Prostate gland (tissue), 2 donors: ENCODE measurements around the gene UNC5A. TPM values are rescaled to one million over a fixed set of nuclear protein-coding genes. Genes with fewer than 3 reads are reported as not detected.

Experiments
- DNase-seq: peaks from one replicate; pipeline ENCODE4 v3.0.0-alpha.2; 2019; ENCODE audit warnings: low spot score
- H3K27ac ChIP-seq, 2 donors: fragments of 200-600 bp; sonication (generic); 2 replicates each; pipeline ENCODE4 v1.5.1; 2017 to 2019
- H3K27me3 ChIP-seq: fragments of 200-600 bp; sonication (generic); replicated peaks from 2 replicates; pipeline ENCODE4 v1.5.1; 2019; ENCODE audit not compliant: insufficient read depth
- H3K36me3 ChIP-seq, 2 donors: fragments of 200-600 bp; sonication (generic); 1 replicate in 1 of 2; 2 replicates in 1 of 2; pipeline versions ENCODE4 v1.5.1 to v1.8.1; 2017 to 2019
- H3K4me1 ChIP-seq: fragments of 200-600 bp; sonication (generic); replicated peaks from 2 replicates; pipeline ENCODE4 v1.5.1; 2019
- H3K4me3 ChIP-seq, 2 donors: fragments of 200-600 bp; sonication (generic); 2 replicates each; pipeline ENCODE4 v1.5.1; 2017 to 2019
- H3K9me3 ChIP-seq: fragments of 200-600 bp; sonication (generic); 2 replicates; pipeline ENCODE4 v1.5.1; 2017
- CTCF ChIP-seq, 4 experiments: fragments of 200-600 bp in 2 of 4; fragments of 450-650 bp in 2 of 4; sonication (generic) in 2 of 4; IDR thresholded peaks; 1 replicate in 3 of 4; 2 replicates in 1 of 4; pipeline ENCODE4 v1.5.1; 2016 to 2019; ENCODE audit warnings: antibody characterized with exemption in 4 of 4, mild to moderate bottlenecking in 2 of 4, moderate library complexity in 2 of 4
- POLR2A ChIP-seq: fragments of 450-650 bp; IDR thresholded peaks from one replicate; pipeline ENCODE4 v1.6.1; 2016; ENCODE audit warnings: antibody characterized with exemption, mild to moderate bottlenecking
- POLR2AphosphoS5 ChIP-seq: sonication (generic); formaldehyde crosslinking; IDR thresholded peaks from one replicate; pipeline ENCODE4 v1.6.1; 2017; ENCODE audit warnings: antibody characterized with exemption
- WGBS: methylation state at CpG from one replicate; pipeline ENCODE4 v1.1.5; 2018; 5-methylcytosine and 5-hydroxymethylcytosine counted together
- intact Hi-C: fragments of 100-400 bp; cut with DNase I; formaldehyde crosslinking; loops from one replicate; pipeline ENCODE4 v1.14.2; 2022
- total RNA-seq, 2 donors: library from RNA; depleted of rRNA; stranded (reverse); fragments of >200 nt; gene quantifications; one replicate each; pipeline ENCODE4 v1.1.0, GENCODE V29; 2016

Gene UNC5A
- total RNA-seq, 2 donors from 2014 or later = 0.18 to 1.5 TPM

DNA sequence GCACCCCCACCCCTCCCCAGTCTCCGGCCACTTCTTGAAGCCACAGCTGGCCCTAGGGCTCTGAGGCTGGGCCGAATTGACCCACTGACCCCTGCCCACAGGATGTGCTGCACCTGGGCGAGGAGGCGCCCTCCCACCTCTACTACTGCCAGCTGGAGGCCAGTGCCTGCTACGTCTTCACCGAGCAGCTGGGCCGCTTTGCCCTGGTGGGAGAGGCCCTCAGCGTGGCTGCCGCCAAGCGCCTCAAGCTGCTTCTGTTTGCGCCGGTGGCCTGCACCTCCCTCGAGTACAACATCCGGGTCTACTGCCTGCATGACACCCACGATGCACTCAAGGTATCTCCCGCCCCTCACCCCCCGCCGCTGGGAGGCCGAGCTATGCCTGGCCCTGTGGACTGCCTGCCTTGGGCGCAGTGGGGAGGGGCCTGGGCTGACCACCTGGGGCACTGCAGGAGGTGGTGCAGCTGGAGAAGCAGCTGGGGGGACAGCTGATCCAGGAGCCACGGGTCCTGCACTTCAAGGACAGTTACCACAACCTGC lies 67.5 kb downstream of the UNC5A start:
- Histone ChIP-seq H3K36me3 (no peaks in the 10 kb centered on the region), H3K4me3 (no peak overlapping the region), H3K27me3 (no peaks in the 10 kb centered on the region), H3K4me1 (no peaks in the 10 kb centered on the region), H3K9me3 (no peaks in the 10 kb centered on the region), H3K27ac (no peak overlapping the region)
- intact Hi-C loops = no loop called here
- TF ChIP-seq POLR2AphosphoS5 = no peak
- no peak for TF ChIP-seq POLR2A
- no peak for TF ChIP-seq CTCF (IDR thresholded peaks at IDR 0.05)
- DNase-seq = no peak
- 79% methylated on average over 20 of the region's 21 CpGs for WGBS

DNA sequence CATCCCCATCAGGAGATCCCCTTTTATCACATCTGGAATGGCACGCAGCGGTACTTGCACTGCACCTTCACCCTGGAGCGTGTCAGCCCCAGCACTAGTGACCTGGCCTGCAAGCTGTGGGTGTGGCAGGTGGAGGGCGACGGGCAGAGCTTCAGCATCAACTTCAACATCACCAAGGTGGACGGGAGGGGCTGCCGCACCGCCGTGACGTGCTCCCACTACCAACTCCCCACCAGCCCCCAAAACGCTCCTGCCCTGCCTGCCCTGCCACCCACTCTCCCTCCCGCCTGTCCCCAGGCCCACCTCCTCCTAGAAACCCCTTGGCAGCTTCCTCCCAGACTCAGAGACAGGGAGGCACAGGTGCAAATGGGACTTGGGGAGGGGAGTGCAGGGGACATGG lies 68.1 kb downstream of the UNC5A start:
- no peaks in the 10 kb centered on the region for H3K27me3 ChIP-seq
- H3K4me1 ChIP-seq = no peaks in the 10 kb centered on the region
- H3K9me3 ChIP-seq = no peaks in the 10 kb centered on the region
- H3K27ac ChIP-seq = no peak overlapping the region
- no peak for TF ChIP-seq POLR2A
- TF ChIP-seq CTCF (IDR thresholded peaks at IDR 0.05) = no peak
- TF ChIP-seq POLR2AphosphoS5 = no peak
- intact Hi-C loops = no loop called here
- H3K4me3 ChIP-seq = no peak overlapping the region
- 89% methylated on average over 12 of the region's 12 CpGs for WGBS
- no peak for DNase-seq
- H3K36me3 ChIP-seq = no peaks in the 10 kb centered on the region

- no peak for TF ChIP-seq CTCF (IDR thresholded peaks at IDR 0.05)
- Histone ChIP-seq H3K27me3 (no peaks in the 10 kb centered on the region), H3K9me3 (no peaks in the 10 kb centered on the region), H3K36me3 (no peaks in the 10 kb centered on the region), H3K27ac (no peak overlapping the region), H3K4me3 (no peak overlapping the region), H3K4me1 (no peaks in the 10 kb centered on the region)
- intact Hi-C loops = no loop called here
- no peak for DNase-seq
- WGBS = 83% methylated on average over 23 of the region's 23 CpGs
These were observed 68.7 kb downstream of the UNC5A start for GRCh38 chr5:176878906-176879662.

- WGBS = 62% methylated on average over 22 of the region's 23 CpGs
- H3K36me3 ChIP-seq = no peaks in the 10 kb centered on the region
- intact Hi-C loops = no loop called here
- H3K4me3 ChIP-seq = no peak overlapping the region
- H3K27me3 ChIP-seq = no peaks in the 10 kb centered on the region
- TF ChIP-seq CTCF (IDR thresholded peaks at IDR 0.05) = no peak
- no peaks in the 10 kb centered on the region for H3K4me1 ChIP-seq
- no peaks in the 10 kb centered on the region for H3K9me3 ChIP-seq
- no peak for DNase-seq
- H3K27ac ChIP-seq = no peak overlapping the region
These were observed 69.5 kb downstream of the UNC5A start for GRCh38 chr5:176879663-176880361.
